HepG2 (cell line): ENCODE results near the gene RNF14. TPM values are rescaled to one million over a fixed set of nuclear protein-coding genes. Genes with fewer than 3 reads are reported as not detected.

ENCODE experiments used
- ATAC-seq: fragments of 200-7000 bp; cut with Tn5 transposase; 3 replicates; pipeline ENCODE4 v1.9.1; 2020; ENCODE audit warnings: mild to moderate bottlenecking, moderate library complexity
- BruUV-seq: library from RNA; stranded (reverse); fragments of 400-500 nt; replicated peaks from 2 replicates; lab custom pipeline; 2021; lab: Mats Ljungman, UMichigan
- CTCF ChIA-PET: fragments of 300-600 bp; formaldehyde crosslinking; extraction: SDS; loops from one replicate; lab custom pipeline; 2021; ENCODE audit warnings: low total read pairs, inconsistent platforms, low intra/inter-chr PET ratio; lab: Yijun Ruan, JAX
- POLR2A ChIA-PET: fragments of 350-600 bp; sonication (Branson Sonifier 250); formaldehyde crosslinking; loops from one replicate; lab custom pipeline; 2020; ENCODE audit warnings: antibody characterized with exemption, inconsistent platforms; lab: Yijun Ruan, JAX
- DNase-seq: peaks from one replicate; pipeline ENCODE4 v3.0.0-alpha.2; 2015; ENCODE audit warnings: low spot score
- FAIRE-seq: peaks from 3 replicates; lab custom pipeline; 2011; peaks lifted over from hg19 to GRCh38; lab: Jason Lieb, UNC
- H2AFZ ChIP-seq: one replicate; pipeline ENCODE4 v1.6.1; 2011; ENCODE audit warnings: low read length, inconsistent platforms
- H3K27ac ChIP-seq: fragments of 300-600 bp; 3 replicates; pipeline ENCODE4 v1.8.0; 2011; ENCODE audit warnings: mixed run types, mild to moderate bottlenecking, mixed read lengths, low read length, inconsistent platforms; ENCODE audit not compliant: insufficient read depth; ENCODE audit errors: extremely low read length
- H3K27me3 ChIP-seq, 2 experiments: fragments of 200-600 bp in 1 of 2; 2 replicates in 1 of 2; 3 replicates in 1 of 2; pipeline versions ENCODE4 v1.6.0 to v1.8.0; 2011; ENCODE audit warnings: low read length in 2 of 2, mild to moderate bottlenecking in 2 of 2, moderate library complexity in 2 of 2, inconsistent platforms in 1 of 2; ENCODE audit not compliant: insufficient read depth in 2 of 2, control insufficient read depth in 1 of 2
- H3K36me3 ChIP-seq, 2 experiments: fragments of 200-600 bp in 1 of 2; replicated peaks in 1 of 2; 2 replicates in 1 of 2; 3 replicates in 1 of 2; pipeline versions ENCODE4 v1.5.1 to v1.8.0; 2011; ENCODE audit warnings: low read length in 2 of 2, inconsistent platforms in 1 of 2; ENCODE audit not compliant: insufficient read depth in 2 of 2, control insufficient read depth in 1 of 2
- H3K4me1 ChIP-seq: 2 replicates; pipeline ENCODE4 v1.5.1; 2012; ENCODE audit warnings: low read length, inconsistent platforms; ENCODE audit not compliant: insufficient read depth
- H3K4me2 ChIP-seq: 2 replicates; pipeline ENCODE4 v1.6.0; 2011; ENCODE audit warnings: low read depth, low read length, inconsistent platforms
- H3K4me3 ChIP-seq, 3 experiments: fragments of 200-600 bp in 1 of 3; sonication (generic), shearing (Covaris generic) in 1 of 3; replicated peaks in 1 of 3; 2 replicates each; pipeline ENCODE4 v1.5.1; 2011 to 2016; ENCODE audit warnings: low read length in 3 of 3, inconsistent platforms in 2 of 3, low read depth in 2 of 3, mild to moderate bottlenecking in 2 of 3, control low read depth in 1 of 3, mixed read lengths in 1 of 3; ENCODE audit not compliant: insufficient read depth in 1 of 3
- H3K79me2 ChIP-seq: one replicate; pipeline ENCODE4 v1.6.1; 2011; ENCODE audit warnings: low read length, inconsistent platforms; ENCODE audit not compliant: insufficient read depth
- H3K9ac ChIP-seq: 2 replicates; pipeline ENCODE4 v1.6.0; 2011; ENCODE audit warnings: mild to moderate bottlenecking, low read depth, low read length, inconsistent platforms; ENCODE audit not compliant: insufficient read depth
- H3K9me3 ChIP-seq: 2 replicates; pipeline ENCODE4 v1.5.1; 2012; ENCODE audit warnings: mild to moderate bottlenecking, low read length
- H4K20me1 ChIP-seq: 2 replicates; pipeline ENCODE4 v1.6.0; 2011; ENCODE audit warnings: inconsistent platforms, mild to moderate bottlenecking, low read length, moderate library complexity; ENCODE audit not compliant: insufficient read depth
- GLMP ChIP-seq: sonication (generic); formaldehyde crosslinking; IDR thresholded peaks from 2 replicates; pipeline ENCODE4 v1.9.0; 2021; ENCODE audit warnings: missing genetic modification reagents, mild to moderate bottlenecking, borderline replicate concordance
- HMG20A ChIP-seq: IDR thresholded peaks from 2 replicates; pipeline ENCODE4 v1.6.1; 2016; ENCODE audit warnings: borderline replicate concordance
- LCORL ChIP-seq, 2 experiments: fragments of 450-650 bp in 1 of 2; sonication (generic) in 1 of 2; formaldehyde crosslinking in 1 of 2; IDR thresholded peaks; 2 replicates each; pipeline versions ENCODE4 v1.5.0 to v1.6.1; 2017 to 2020; ENCODE audit warnings: antibody characterized with exemption in 1 of 2, missing genetic modification reagents in 1 of 2
- PHF21A ChIP-seq: sonication (generic); formaldehyde crosslinking; IDR thresholded peaks from 2 replicates; pipeline ENCODE4 v1.5.0; 2020; ENCODE audit warnings: mild to moderate bottlenecking, missing genetic modification reagents
- RFX3 ChIP-seq: IDR thresholded peaks from 2 replicates; pipeline ENCODE4 v1.6.1; 2016; ENCODE audit warnings: missing biosample characterization, missing genetic modification reagents
- RXRB ChIP-seq: IDR thresholded peaks from 2 replicates; pipeline ENCODE4 v1.6.1; 2016; ENCODE audit warnings: borderline replicate concordance, missing genetic modification reagents, missing compliant biosample characterization
- SIN3B ChIP-seq: fragments of 150-350 bp; IDR thresholded peaks from 2 replicates; pipeline ENCODE4 v1.6.1; 2014; ENCODE audit warnings: low read length
- TSC22D2 ChIP-seq: sonication (generic); formaldehyde crosslinking; IDR thresholded peaks from 2 replicates; pipeline ENCODE4 v1.5.1; 2020; ENCODE audit warnings: missing genetic modification reagents, mild to moderate bottlenecking, borderline replicate concordance
- ZBTB7A ChIP-seq: sonication (generic); formaldehyde crosslinking; IDR thresholded peaks from 2 replicates; pipeline ENCODE4 v1.8.0; 2022; ENCODE audit warnings: mild to moderate bottlenecking, missing genetic modification reagents
- ZNF264 ChIP-seq: sonication (generic); formaldehyde crosslinking; IDR thresholded peaks from 2 replicates; pipeline ENCODE4 v1.4.0; 2020; ENCODE audit warnings: missing genetic modification reagents
- ZNF703 ChIP-seq: sonication (generic); formaldehyde crosslinking; IDR thresholded peaks from 2 replicates; pipeline ENCODE4 v1.5.1; 2020; ENCODE audit warnings: missing genetic modification reagents, mild to moderate bottlenecking, moderate library complexity, borderline replicate concordance
- ZSCAN31 ChIP-seq: sonication (generic); formaldehyde crosslinking; IDR thresholded peaks from 2 replicates; pipeline ENCODE4 v1.5.0; 2020; ENCODE audit warnings: low read depth, mild to moderate bottlenecking, missing genetic modification reagents
- WGBS: methylation state at CpG from one replicate; pipeline ENCODE4 v1.1.6; 2017; ENCODE audit warnings: low lambda C conversion rate; 5-methylcytosine and 5-hydroxymethylcytosine counted together
- in situ Hi-C: cut with HindIII; loops from 2 replicates; pipeline ENCODE4 v1.10.0; 2017; ENCODE audit warnings: low pct_unique_long_range_greater_than_20kb; ENCODE audit not compliant: extremely low pct_ligation_motif_present
- intact Hi-C: fragments of 100-400 bp; cut with micrococcal nuclease; formaldehyde crosslinking; loops from one replicate; pipeline ENCODE4 v1.10.0; 2022; ENCODE audit not compliant: unreplicated experiment
- polyA plus RNA-seq, 8 experiments: library from polyadenylated mRNA; depleted of rRNA in 3 of 8; stranded (reverse) in 7 of 8; unstranded in 1 of 8; fragments of >200 nt; fragmentation: Illumina TruSeq in 4 of 8; extraction: Trizol in 4 of 8; gene quantifications; 2 replicates each; pipeline versions ENCODE4 v1.2.1 to v1.2.3, GENCODE V29; 2011 to 2016; ENCODE audit warnings: low read depth in 4 of 8, missing spikeins in 1 of 8, mixed read lengths in 1 of 8; ENCODE audit not compliant: insufficient read depth in 1 of 8
- total RNA-seq, 5 experiments: library from RNA; depleted of rRNA; stranded (reverse); fragments of >200 nt; fragmentation: Illumina TruSeq; extraction: Trizol; gene quantifications; 2 replicates each; pipeline ENCODE4 v1.2.3, GENCODE V29; 2016; ENCODE audit warnings: low read depth in 1 of 5
- TF ChIP-seq, protein P1 (sequence below): sonication (generic); formaldehyde crosslinking; IDR thresholded peaks from 2 replicates; pipeline ENCODE4 v1.4.0; 2020; ENCODE audit warnings: missing genetic modification reagents
- TF ChIP-seq, protein P2 (sequence below): sonication (generic); formaldehyde crosslinking; IDR thresholded peaks from 2 replicates; pipeline ENCODE4 v1.4.0; 2020; ENCODE audit warnings: missing genetic modification reagents
- TF ChIP-seq, protein P3 (sequence below): sonication (generic); formaldehyde crosslinking; IDR thresholded peaks from 2 replicates; pipeline ENCODE4 v1.5.1; 2020; ENCODE audit warnings: missing genetic modification reagents, mild to moderate bottlenecking, borderline replicate concordance

The RNF14 gene
- total and polyA plus RNA-seq, 2 of the 13 experiments (the other 11 are each of a cell fraction or from before 2014, with no cell fraction given): 11.3 to 28.1 TPM

- TF ChIP-seq GLMP (CRISPR knock-in tag): no peak
- TF ChIP-seq LCORL (IDR thresholded peaks at IDR 0.05): no peak
- TF ChIP-seq LCORL (CRISPR knock-in tag; IDR thresholded peaks at IDR 0.05): no peak
- TF ChIP-seq, all 625 proteins: peak for 6
These were observed 8.9 kb upstream of the RNF14 start (continued) for GRCh38 chr5:141960018-141960417.

- ATAC-seq (peak; percentile 91), DNase-seq (peak; percentile 79), FAIRE-seq (peak; percentile 69)
- Histone ChIP-seq H3K79me2 (no peaks in the 10 kb centered on the region), H3K9ac (peak overlapping the region; percentile 18), H3K27ac (no peak overlapping the region), H3K36me3 (no peaks in the 10 kb centered on the region), H4K20me1 (no peaks in the 10 kb centered on the region), H3K9me3 (no peaks in the 10 kb centered on the region), H3K4me2 (peak overlapping the region; percentile 79), H3K4me1 (peaks cover 27% of the 10 kb centered on the region), H3K4me3 (peak overlapping the region in 1 of 3 experiments; percentile 44; a peak in 3 of 6 replicates), H3K27me3 (peaks cover 0 to 28% of the 10 kb centered on the region in 2 experiments; a peak in 4 of 5 replicates), H2AFZ (peak overlapping the region; percentile 58)
- TSS peak; percentile 56 for BruUV-seq
- intact Hi-C loops (loop anchor here (1.0 to 5.0 kb wide), 4 partner anchors 33 to 268 kb away; no protein-coding TSS in a partner anchor), in situ Hi-C loops (no loop called here)
- POLR2A ChIA-PET: interaction anchor here (0.6 to 2.9 kb wide), 8 partner anchors 8 to 269 kb away, joined by 3 to 12 read pairs (median 4); partner anchors contain the start of genes DELE1 and RNF14
- WGBS: 16% methylated on average over 14 of the region's 14 CpGs
- CTCF ChIA-PET: interaction anchor here (1.0 to 2.8 kb wide), 8 partner anchors 12 to 296 kb away, joined by 3 to 30 read pairs (median 4); no protein-coding TSS in a partner anchor
- TF ChIP-seq ZNF703 (CRISPR knock-in tag) (no peak), ZSCAN31 (CRISPR knock-in tag) (no peak), HMG20A (no peak), ZNF264 (CRISPR knock-in tag) (no peak), RXRB (CRISPR knock-in tag) (0 out of 2 replicates have a peak, but pooled peaks have one; percentile 19), PHF21A (no peak), SIN3B (no peak), RFX3 (no peak), ZBTB7A (CRISPR knock-in tag) (no peak), TSC22D2 (CRISPR knock-in tag) (peak; percentile 82; the same call in 1 of the 2 replicates)
- TF ChIP-seq, protein P1, sequence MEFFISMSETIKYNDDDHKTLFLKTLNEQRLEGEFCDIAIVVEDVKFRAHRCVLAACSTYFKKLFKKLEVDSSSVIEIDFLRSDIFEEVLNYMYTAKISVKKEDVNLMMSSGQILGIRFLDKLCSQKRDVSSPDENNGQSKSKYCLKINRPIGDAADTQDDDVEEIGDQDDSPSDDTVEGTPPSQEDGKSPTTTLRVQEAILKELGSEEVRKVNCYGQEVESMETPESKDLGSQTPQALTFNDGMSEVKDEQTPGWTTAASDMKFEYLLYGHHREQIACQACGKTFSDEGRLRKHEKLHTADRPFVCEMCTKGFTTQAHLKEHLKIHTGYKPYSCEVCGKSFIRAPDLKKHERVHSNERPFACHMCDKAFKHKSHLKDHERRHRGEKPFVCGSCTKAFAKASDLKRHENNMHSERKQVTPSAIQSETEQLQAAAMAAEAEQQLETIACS (CRISPR knock-in tag): no peak
- TF ChIP-seq, protein P2, sequence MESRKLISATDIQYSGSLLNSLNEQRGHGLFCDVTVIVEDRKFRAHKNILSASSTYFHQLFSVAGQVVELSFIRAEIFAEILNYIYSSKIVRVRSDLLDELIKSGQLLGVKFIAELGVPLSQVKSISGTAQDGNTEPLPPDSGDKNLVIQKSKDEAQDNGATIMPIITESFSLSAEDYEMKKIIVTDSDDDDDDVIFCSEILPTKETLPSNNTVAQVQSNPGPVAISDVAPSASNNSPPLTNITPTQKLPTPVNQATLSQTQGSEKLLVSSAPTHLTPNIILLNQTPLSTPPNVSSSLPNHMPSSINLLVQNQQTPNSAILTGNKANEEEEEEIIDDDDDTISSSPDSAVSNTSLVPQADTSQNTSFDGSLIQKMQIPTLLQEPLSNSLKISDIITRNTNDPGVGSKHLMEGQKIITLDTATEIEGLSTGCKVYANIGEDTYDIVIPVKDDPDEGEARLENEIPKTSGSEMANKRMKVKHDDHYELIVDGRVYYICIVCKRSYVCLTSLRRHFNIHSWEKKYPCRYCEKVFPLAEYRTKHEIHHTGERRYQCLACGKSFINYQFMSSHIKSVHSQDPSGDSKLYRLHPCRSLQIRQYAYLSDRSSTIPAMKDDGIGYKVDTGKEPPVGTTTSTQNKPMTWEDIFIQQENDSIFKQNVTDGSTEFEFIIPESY (CRISPR knock-in tag): 0 out of 2 replicates have a peak, but pooled peaks have one; percentile 18
- TF ChIP-seq, protein P3, sequence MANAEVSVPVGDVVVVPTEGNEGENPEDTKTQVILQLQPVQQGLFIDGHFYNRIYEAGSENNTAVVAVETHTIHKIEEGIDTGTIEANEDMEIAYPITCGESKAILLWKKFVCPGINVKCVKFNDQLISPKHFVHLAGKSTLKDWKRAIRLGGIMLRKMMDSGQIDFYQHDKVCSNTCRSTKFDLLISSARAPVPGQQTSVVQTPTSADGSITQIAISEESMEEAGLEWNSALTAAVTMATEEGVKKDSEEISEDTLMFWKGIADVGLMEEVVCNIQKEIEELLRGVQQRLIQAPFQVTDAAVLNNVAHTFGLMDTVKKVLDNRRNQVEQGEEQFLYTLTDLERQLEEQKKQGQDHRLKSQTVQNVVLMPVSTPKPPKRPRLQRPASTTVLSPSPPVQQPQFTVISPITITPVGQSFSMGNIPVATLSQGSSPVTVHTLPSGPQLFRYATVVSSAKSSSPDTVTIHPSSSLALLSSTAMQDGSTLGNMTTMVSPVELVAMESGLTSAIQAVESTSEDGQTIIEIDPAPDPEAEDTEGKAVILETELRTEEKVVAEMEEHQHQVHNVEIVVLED (CRISPR knock-in tag): no peak
These were observed 8.2 kb upstream of the RNF14 start for GRCh38 chr5:141960449-141961323.
